Amygdala (tissue), 56 donors: ENCODE results near the gene SH3GL3.

ENCODE experiments used
- DNase-seq, 56 donors: peaks; one replicate each; lab custom pipeline; 2025; lab: John Stamatoyannopoulos, UW

Gene SH3GL3

DNA sequence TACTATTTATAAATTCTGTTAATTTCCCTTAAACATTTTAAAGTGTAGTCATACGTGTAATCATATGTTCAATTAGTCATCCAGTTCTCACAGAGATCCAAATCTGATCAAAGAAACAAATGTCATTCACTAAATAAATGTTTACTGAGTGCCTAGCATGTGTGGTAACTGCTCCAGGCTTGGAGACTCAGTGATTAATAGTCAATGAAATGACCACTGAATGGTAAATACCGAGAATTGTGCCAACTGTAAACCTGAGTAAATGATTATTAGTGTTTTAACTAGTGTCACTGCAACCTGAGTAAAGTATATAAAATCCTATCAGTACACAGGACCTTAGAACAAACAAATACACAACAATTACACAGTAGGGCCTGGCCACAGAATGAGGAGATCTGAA lies 52.3 kb downstream of the SH3GL3 start:
- DNase-seq, result no peak

DNA sequence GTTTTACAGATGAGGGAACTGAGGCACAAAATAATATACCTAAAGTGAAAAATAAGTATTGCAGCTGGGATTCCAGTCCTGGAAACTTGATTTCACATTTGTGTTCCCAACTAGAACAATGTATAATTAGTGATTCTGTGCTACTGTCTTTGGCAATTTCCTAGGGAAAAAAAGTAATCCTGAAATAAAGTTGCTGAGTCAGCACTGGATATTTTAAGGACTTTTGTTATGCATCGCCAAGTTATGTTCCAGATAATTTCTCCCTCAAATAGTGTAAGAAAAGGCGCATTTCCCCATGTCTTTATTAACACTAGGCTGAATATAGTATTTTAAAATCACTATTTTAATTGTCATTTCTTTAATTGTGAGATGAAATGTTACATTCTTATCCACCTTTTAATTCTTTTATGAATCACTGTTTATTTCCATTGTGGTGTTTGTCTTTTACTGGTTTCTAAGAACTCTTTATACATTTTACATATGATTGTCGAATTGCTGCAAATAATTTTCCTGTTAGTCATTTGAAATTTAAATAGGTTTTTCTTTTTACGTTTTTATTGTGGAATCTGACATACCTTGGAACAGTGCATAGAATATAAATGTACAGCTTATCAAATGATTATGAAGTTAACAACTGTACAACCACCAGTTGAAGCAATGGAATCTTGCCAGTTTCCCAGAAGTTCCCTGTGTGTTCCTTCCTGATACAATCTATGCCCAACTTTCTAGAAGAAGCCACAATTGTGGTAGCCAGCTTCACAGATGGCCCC lies 56.6 kb downstream of the SH3GL3 start:
- no peak for DNase-seq

DNA sequence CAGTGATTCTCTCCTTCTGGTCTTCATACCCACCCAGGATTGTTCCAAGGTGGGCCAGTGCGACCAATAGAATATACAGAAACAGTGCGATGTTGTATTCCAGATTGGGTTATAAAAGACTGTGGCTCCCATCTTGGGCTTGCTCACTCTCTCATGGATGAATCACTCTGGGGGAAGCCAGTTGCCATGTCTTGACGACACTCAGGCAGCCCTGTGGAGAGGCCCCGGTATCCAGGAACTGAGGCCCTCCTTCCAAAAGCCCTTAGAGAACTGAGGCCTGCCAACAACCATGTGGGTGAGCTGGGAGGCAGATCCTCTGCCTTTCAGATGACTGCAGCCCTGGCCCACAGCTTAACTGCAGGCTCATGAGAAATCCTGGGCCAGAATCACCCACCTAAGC lies 57.2 kb downstream of the SH3GL3 start:
- DNase-seq, result no peak

DNA sequence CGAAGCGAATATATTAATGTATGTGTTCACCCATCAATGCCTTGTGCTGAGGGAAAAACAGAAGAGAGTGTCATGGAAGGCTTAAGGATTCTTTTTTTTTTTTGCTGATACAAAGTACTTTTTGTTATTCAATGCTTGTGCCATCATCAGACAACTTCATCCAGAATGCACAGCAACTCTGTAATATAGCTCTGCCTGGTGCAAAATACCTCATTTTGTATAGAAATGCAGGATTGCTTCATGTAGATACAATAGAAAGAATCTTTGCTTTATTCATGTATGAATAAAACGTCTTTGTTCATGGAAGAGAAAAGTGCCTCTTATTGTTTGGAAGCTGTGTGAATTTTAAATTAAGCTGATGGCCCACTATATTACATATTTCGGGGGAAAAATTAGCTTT lies 62.9 kb downstream of the SH3GL3 start:
- peak in 1 of 56 donors; percentile 16 for DNase-seq

DNA sequence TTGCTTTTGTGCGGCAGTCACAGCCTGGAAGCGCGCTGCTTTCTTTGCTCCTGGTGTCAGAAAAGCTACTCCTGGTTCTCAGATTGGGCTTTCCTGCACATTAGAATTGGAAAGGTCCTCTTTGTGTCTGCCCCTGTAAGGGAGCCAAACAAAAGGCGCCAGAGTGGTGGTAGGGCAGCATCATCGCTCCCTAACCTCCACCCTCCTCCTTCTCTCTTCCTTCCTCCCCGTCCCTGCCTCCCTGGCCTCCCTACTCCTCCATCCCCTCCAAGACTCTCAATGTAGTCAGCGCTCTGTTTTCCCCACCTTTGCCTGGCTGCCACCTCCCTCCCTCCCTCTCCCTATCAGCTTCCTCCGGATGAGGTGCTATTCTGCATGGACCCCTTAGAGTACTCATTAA lies 65.3 kb downstream of the SH3GL3 start:
- peak in 1 of 56 donors; percentile 19 for DNase-seq

DNA sequence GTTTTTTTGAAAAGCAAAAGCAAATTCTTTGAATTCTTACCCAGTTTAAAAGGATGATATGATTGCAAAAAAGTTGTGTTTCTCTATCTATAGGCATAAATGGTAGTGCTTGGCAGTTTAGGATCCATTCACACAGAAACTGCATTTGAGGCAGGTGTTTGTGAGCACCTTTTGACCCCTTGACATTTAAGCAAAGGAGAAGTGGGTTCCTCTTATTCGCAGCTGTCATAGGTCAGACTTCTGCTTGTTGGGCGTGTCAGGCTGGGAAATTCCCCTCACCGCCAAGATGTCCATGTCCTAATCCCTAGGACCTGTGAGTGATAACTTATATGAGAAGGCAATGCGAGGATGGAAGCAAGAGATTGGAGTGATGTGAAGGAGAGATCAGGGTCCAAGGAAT lies 67.4 kb downstream of the SH3GL3 start:
- no peak for DNase-seq

DNA sequence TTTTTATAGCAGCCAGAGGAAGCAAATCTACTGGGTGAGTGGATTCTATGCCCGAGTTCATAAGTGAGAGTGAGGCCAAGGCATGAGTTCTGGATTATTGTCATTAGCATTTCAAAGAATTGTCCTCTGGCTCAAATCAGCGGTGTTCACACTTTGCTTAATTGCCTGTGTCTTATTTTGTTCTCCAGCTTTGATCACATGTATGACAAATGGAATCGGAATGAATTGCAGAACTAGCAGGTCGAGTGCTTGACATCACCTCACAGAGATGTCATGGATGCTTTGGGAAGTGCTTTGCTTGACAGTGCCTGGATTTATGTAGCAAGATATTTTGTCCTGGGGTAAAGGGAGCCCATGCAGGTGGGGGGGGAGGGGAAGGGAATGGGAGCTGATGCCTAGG lies 68.0 kb downstream of the SH3GL3 start:
- no peak for DNase-seq

DNA sequence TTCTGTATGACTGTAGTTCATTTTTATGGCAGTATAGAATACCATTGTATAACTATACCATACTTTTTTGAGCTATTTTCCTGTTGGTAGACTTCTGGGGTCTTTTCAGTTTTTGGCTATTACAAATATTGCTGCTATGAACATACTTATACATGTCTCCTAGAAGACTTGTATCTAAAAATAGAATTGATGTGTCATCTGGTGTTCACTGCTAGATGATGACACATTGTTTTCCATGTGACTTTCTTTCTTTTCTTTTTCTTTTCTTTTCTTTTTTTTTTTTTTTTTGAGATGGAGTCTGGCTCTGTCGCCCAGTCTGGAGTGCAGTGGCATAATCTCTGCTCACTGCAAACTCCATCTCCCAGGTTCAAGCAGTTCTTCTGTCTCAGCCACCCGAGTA lies 69.8 kb downstream of the SH3GL3 start:
- DNase-seq, result no peak

DNA sequence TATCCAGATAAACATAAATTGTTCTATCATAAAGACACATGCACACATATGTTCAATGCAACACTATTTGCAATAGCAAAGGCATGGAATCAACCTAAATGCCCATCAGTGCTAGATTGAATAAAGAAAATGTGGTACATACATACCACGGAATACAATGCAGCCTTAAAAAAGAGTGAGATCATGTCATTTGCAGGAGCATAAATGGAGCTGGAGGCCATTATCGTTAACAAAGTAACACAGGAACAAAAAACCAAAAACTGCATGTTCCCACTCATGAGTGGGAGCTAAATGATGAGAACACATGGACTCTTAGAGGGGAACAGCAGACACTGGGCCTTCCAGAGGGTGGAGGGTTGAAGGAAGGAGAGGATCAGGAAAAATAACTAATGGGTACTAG lies 79.2 kb downstream of the SH3GL3 start:
- no peak for DNase-seq

DNA sequence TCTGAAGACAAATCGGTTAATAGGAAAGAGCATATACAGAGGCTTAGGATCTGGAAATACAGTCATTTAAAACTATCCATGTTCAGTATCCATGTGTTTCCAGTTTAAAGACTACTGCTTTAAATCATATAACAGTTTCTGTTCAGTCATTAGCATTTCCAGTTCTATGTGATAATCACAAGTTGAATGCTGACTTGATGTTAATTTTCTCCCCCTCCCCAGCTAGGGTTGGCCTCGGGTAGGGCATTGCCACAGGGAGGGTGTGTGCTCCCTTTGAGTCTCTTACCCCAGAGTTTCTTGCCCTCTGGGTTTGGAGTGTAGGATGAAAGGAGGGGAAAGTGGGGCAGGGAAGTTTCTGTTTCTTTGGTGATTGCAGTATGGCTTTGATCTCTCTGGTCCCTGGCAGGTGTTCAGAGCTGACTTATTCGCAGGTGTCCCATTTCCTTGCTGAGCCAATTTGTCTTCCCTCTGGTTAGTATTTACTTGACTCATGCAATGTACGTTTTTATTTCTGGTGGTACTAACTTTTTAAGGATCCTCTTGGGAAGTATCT lies 86.3 kb downstream of the SH3GL3 start:
- DNase-seq, result no peak

DNA sequence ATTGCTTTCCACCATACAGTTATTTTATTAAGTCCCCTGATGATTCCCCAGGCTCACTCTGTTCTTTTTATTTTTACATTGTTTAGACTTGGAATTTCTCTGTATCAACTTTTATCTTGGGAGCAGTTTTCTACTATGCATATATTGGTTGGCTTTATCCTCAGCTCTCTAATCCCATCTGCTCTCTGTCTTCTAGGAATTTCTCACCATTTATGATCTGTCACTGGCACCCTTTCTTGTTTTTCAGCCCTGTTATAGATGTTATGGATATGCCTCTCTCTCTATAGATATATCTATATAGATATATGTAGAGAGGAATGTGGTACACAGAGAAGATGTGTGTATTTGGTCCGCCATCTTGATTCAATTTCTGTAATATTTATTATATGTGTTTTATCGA lies 90.5 kb downstream of the SH3GL3 start:
- no peak for DNase-seq

DNA sequence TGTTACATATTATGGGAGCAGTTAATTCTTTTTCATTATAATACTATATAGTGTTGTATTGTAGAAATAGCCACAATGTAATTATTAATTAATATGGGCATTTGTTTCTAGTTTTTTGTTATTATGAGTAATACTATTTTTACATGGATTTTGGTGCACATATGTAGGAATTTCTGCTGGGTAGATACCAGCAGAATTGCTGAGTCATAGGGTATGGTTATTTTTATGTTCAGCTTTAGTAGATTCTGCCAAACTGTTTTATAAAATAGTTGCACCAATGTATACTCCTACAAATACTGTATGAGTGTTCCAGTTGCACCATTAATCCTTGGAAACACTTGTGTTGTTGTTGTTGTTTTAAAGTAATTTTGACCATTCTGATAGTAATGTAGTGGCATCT lies 91.5 kb downstream of the SH3GL3 start:
- DNase-seq, result no peak

DNA sequence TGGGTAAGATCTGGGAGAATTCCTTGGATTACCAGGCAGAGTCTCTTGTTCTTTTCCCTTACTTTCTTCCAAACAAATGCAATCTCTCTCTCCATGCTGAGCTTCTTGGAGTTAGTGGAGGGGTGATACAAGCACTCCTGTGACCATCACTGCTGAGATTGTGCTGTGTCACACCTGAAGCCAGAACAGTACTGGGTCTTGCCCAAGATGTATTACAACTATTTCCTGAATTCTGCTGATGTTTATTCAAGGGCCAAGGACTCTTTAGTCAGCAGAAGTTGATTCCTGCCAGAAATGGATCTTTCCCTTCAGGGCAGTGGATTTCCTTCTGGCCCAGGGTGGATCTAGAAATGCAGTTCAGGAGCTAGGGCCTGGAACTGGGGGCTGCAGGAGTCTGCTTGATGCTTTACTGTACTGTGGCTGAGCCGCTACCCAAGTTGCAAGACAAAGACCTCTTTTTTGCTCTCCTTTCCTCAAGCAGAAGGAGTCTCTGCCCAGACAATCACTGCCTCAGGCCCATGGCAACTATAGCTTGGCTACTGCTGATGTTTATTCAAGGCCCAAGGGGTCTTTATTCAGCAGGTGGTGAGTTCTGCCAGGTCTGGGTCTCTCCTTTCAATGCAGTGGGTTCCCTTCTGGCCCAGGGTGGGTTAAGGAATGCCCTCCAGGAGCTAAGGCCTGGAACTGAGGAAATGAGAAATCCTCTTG lies 98.8 kb downstream of the SH3GL3 start:
- DNase-seq, result no peak

DNA sequence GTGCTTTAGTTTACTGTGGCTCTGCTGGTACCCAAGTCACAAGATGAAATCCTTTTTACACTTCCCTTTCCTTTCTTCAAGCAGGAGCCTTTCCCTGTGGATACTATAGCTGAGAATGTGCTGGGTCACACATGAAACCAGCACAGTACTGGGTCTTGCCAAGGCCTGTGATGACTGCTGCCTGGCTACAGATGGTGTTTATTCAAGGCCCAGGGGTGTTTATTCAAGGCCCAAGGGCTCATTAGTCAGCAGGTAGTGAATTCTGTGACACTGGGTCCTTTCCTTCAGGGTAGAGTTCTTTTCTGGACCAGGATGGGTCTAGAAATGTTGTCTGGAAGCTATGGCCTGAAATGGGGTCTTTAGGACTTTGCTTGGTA lies 99.4 kb downstream of the SH3GL3 start:
- no peak for DNase-seq

DNA sequence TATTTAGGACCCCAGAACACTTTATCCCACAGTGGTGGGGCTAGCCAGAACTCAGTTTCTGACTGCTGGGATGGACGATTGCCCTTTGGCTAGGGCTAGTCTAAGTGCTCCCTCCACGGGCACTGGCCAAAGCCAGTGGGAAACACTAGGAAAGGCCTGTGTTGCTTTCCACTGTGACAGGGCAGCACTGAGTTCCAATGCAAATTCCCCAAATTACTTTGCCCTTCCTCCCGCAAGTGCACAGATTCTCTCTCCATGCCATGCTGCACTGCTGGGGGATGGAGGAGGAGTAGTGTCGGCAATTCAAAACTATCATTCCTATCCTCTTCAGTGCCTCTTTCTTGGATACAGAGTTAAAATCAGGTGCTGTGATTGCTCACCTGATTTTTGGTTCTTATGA lies 100.0 kb downstream of the SH3GL3 start:
- DNase-seq, result no peak

DNA sequence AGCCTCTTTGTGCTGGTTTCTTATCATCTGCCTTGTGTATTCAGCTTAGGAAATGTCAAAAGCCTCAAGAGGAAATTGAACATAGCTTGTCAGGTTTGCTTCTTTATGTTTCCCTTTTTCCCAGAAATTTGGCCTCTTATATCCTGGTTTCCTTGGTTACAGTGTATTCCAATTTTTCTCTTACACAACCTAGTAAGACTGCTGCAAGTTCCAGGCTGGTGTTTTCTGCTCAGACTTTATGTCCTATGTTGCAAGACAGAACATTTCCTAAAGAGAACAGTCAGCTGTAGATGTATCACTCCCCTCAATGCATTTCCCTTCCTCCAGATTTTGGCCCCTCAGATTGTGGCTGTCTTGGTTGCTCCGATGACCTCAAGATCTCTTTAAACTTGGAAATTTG lies 102.5 kb downstream of the SH3GL3 start:
- DNase-seq, result no peak

DNA sequence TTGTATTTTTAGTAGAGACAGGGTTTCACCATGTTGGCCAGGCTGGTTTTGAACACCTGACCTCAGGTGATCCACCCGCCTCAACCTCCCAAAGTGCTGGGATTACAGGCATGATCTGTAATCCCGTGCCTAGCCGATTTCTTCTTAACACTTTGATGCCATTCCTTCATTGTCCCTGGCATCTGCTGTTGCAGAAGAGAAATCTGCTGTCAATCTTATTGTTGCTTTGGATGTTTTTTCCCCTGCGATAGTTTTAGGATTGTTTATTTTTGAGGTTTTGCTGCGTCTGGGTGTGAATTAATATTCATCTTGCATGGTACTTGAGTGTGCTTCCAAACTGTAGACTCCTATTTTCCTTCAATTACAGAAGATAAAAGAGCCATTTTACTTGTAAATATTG lies 107.4 kb downstream of the SH3GL3 start:
- DNase-seq, result no peak

DNA sequence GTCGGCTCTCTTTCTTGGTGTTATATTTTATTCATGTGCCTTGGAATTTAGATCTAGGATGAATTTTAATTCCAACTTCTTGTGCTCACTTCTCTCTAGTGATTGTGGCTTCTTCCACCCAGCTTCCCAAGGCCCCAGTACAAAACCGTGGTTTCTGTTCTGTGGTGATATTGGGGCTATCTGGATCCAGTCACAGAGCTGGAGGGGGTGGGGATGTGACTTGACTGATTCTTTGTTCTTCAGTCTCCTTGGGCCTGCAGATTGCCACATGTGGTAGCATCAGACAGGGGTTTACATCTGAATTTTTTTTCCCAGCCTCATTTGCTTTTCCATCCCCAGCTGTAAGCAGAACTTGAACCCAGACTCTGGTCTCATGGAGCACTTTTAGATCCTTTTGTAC lies 108.2 kb downstream of the SH3GL3 start:
- DNase-seq, result no peak

DNA sequence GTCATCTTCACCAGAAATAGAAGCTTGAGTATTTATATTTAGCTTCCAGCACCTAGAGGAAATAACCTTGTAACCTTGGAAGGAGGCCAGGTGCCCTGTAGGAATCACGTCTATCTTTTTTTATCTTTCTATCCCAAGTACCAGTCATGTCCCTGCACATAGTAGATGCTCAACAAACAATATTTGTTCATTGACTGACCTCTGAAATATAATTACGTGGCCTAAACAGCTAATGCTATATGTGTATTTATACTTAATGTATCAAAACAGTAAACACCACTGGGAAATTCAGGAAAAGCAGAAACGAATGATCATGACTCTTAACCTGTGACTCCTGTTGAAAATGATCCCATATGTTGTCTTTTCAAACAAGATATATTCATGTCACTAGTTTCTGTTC lies 108.9 kb downstream of the SH3GL3 start:
- no peak for DNase-seq

DNA sequence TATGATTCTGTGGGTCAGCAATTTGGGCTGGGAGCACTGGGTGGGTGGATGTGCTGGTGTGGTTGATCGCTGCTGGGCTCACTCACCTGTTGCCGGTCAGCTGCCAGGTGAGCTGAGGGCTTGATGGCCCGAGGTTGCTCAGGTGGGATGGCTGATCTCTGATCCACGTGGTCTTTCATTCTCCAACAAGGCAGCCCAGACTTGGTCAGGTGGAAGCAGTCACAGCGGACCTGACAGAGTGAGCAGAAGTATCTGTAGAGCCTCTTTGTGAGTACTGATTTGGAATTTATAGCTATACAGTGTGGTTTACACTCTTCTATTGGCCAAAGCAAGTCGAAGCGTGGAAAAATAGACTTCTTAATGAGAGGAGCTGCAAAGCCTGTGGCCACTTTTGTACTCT lies 109.6 kb downstream of the SH3GL3 start:
- DNase-seq, result no peak

DNA sequence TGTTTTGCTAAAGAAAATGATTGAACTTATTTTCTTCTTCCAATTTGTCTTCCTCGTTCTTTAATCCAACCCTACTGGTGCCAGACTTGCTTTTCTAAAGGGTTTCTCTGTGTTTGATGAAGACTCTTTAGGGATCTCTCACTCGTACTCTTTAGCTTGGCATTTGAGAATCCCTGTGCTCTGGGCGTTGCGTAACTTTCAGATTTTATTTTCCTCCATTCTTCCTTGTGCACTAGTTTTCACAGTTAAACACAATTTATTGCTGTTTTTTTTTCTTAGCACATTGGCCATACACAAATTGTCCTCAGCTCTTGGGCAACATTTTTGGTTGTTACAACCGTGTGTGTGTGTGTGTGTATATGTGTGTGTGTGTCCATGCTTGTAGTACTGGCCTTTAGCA lies 111.0 kb downstream of the SH3GL3 start:
- DNase-seq, result no peak

DNA sequence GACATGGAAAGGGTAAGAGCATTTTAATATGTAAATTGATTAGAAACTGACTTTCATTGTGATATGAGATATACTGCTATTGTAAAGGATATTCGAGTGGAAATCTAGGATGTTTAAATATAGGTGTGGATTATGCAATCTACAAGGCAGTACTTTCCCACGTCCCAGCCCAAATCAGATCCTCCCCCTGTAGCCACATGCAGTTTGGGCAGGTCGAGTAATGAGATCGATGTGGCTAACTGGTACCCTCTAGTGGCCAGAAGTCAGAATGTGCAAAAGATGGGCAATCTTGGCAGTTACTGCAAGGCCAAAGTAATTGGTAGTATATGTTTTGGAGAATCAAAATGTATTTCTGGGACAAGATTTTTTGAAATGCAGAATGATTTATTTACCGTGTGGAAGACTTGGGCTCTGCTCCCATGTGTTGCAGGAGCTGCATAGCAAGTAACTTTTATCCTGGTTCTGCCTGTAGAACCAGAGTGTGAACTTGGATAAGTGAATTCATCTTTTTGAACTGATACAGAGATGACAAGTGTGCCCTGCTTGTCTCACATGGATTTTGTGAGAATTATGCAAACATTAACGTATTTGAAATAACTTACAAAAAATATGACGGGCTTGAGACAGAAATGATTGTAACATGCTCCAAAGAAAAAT lies 112.3 kb downstream of the SH3GL3 start:
- DNase-seq, result peak in 45 of 56 donors; percentile 9 to 86 (median 46)
